CD4-positive, alpha-beta T cell treated with Interleukin-15 for 4 hours (primary cell): ENCODE results near the gene CNTNAP3.
"Not testable (repeated sequence)": the region's sequence is repeated elsewhere in the genome, so short reads cannot be mapped to it uniquely, and the experiment has no call there.

Experiments
- DNase-seq: peaks from one replicate; pipeline ENCODE4 v3.0.0-alpha.2; 2020; ENCODE audit warnings: low spot score

Gene CNTNAP3

GRCh38 chr9:39287980-39288379, at the start of gene CNTNAP3:
CNTNAP3 (minus strand) TSS chr9:39288167; CDS start chr9:39288064, 103 bp downstream.
- DNase-seq = not testable (repeated sequence)

GRCh38 chr9:39279995-39280394, 8.0 kb downstream of the CNTNAP3 start:
- not testable (repeated sequence) for DNase-seq

- DNase-seq = not testable (repeated sequence)
Observed at GRCh38 chr9:39242513-39242912, 45.5 kb downstream of the CNTNAP3 start.

- not testable (repeated sequence) for DNase-seq
Observed at GRCh38 chr9:39232130-39232991, 55.6 kb downstream of the CNTNAP3 start.

- not testable (repeated sequence) for DNase-seq
Observed at GRCh38 chr9:39215976-39216375, 72.0 kb downstream of the CNTNAP3 start.

GRCh38 chr9:39209773-39210172, 78.2 kb downstream of the CNTNAP3 start:
- DNase-seq = not testable (repeated sequence)

- DNase-seq = not testable (repeated sequence)
Observed at GRCh38 chr9:39206643-39207042, 81.3 kb downstream of the CNTNAP3 start.

- not testable (repeated sequence) for DNase-seq
Observed at GRCh38 chr9:39205842-39206241, 82.1 kb downstream of the CNTNAP3 start.

GRCh38 chr9:39200412-39200811, 87.6 kb downstream of the CNTNAP3 start:
- DNase-seq = not testable (repeated sequence)

- DNase-seq = not testable (repeated sequence)
Observed at GRCh38 chr9:39198000-39198709, 89.8 kb downstream of the CNTNAP3 start.

- DNase-seq = not testable (repeated sequence)
Observed at GRCh38 chr9:39171370-39171769, 116.6 kb downstream of the CNTNAP3 start.

GRCh38 chr9:39157714-39158113, 130.3 kb downstream of the CNTNAP3 start:
- not testable (repeated sequence) for DNase-seq

GRCh38 chr9:39132826-39133552, 155.0 kb downstream of the CNTNAP3 start:
- not testable (repeated sequence) for DNase-seq

GRCh38 chr9:39121401-39121800, 166.6 kb downstream of the CNTNAP3 start:
- DNase-seq = not testable (repeated sequence)

GRCh38 chr9:39111746-39112145, 176.2 kb downstream of the CNTNAP3 start:
- DNase-seq = not testable (repeated sequence)

GRCh38 chr9:39108145-39108544, 179.8 kb downstream of the CNTNAP3 start:
- no peak for DNase-seq

GRCh38 chr9:39097208-39097607, 190.8 kb downstream of the CNTNAP3 start:
- not testable (repeated sequence) for DNase-seq

GRCh38 chr9:39085311-39085710, 202.7 kb downstream of the CNTNAP3 start:
- DNase-seq = not testable (repeated sequence)

- DNase-seq = not testable (repeated sequence)
Observed at GRCh38 chr9:39082574-39082973, 205.4 kb downstream of the CNTNAP3 start.

GRCh38 chr9:39080081-39080480, 207.9 kb downstream of the CNTNAP3 start:
- not testable (repeated sequence) for DNase-seq

- DNase-seq = not testable (repeated sequence)
Observed at GRCh38 chr9:39078621-39079256, 209.2 kb downstream of the CNTNAP3 start.

GRCh38 chr9:39073537-39073936, 214.4 kb downstream of the CNTNAP3 start:
- not testable (repeated sequence) for DNase-seq
